ENCODE data around the gene ACTR3.
"Not testable (repeated sequence)": the region's sequence is repeated elsewhere in the genome, so short reads cannot be mapped to it uniquely, and the experiment has no call there.

ACTR3 gene

GRCh38 chr2:113889471-113890252 is at the start of gene ACTR3:
ACTR3 (plus strand) TSS chr2:113890089; CDS start chr2:113890280, 191 bp downstream.
- POLR2A ChIA-PET, result interaction anchor here (0.6 to 3.6 kb wide), 8 partner anchors 13 to 156 kb away, joined by 3 to 40 read pairs (median 4); partner anchors contain the start of gene SLC35F5
- DNase-seq (ENCODE audit: low read depth, low spot score), result peak; percentile 89
- no peak for TF ChIP-seq CTCF (IDR thresholded peaks at IDR 0.05; ENCODE audit: insufficient read depth, low read length, missing control alignments)
- CTCF ChIA-PET, result interaction anchor here (1.5 to 2.0 kb wide), 2 partner anchors 11 to 12 kb away, joined by 4 to 5 read pairs; no protein-coding TSS in a partner anchor
- peak within 1 kb of the TSS; percentile 96 for H3K4me3 ChIP-seq (ENCODE audit: low read depth, low read length)

GRCh38 chr2:113840518-113840917 is 49.4 kb upstream of the ACTR3 start:
- no peak for DNase-seq (ENCODE audit: low read depth, low spot score)
- no peak for TF ChIP-seq CTCF (IDR thresholded peaks at IDR 0.05; ENCODE audit: insufficient read depth, low read length, missing control alignments)
- no peak overlapping the region for H3K4me3 ChIP-seq (ENCODE audit: low read depth, low read length)
- CTCF ChIA-PET, result no interaction called here
- POLR2A ChIA-PET, result no interaction called here

- CTCF ChIA-PET, result interaction anchor here (1.6 kb wide), 1 partner anchor 34 kb away, joined by 3 read pairs; no protein-coding TSS in a partner anchor
- TF ChIP-seq CTCF (IDR thresholded peaks at IDR 0.05; ENCODE audit: insufficient read depth, low read length, missing control alignments), result no peak
- no peak overlapping the region for H3K4me3 ChIP-seq (ENCODE audit: low read depth, low read length)
- DNase-seq (ENCODE audit: low read depth, low spot score), result peak; percentile 10
- POLR2A ChIA-PET, result no interaction called here
These were observed 46.8 kb upstream of the ACTR3 start for GRCh38 chr2:113842919-113843736.

GRCh38 chr2:113843737-113844050 is 46.2 kb upstream of the ACTR3 start:
- POLR2A ChIA-PET; DNase-seq (ENCODE audit: low read depth, low spot score); H3K4me3 ChIP-seq (ENCODE audit: low read depth, low read length): not testable (repeated sequence)
- CTCF ChIA-PET, result interaction anchor here (1.6 kb wide), 1 partner anchor 34 kb away, joined by 3 read pairs; no protein-coding TSS in a partner anchor

GRCh38 chr2:113845261-113845660 is 44.6 kb upstream of the ACTR3 start:
- no peak for DNase-seq (ENCODE audit: low read depth, low spot score)
- no peak overlapping the region for H3K4me3 ChIP-seq (ENCODE audit: low read depth, low read length)
- ChIA-PET POLR2A (no interaction called here), CTCF (no interaction called here)
- no peak for TF ChIP-seq CTCF (IDR thresholded peaks at IDR 0.05; ENCODE audit: insufficient read depth, low read length, missing control alignments)

GRCh38 chr2:113845796-113846195 is 44.1 kb upstream of the ACTR3 start:
- H3K4me3 ChIP-seq (ENCODE audit: low read depth, low read length); POLR2A ChIA-PET; DNase-seq (ENCODE audit: low read depth, low spot score); CTCF ChIA-PET: not testable (repeated sequence)

- ChIA-PET POLR2A (interaction anchor here (0.6 kb wide), 1 partner anchor 71 kb away, joined by 3 read pairs; no protein-coding TSS in a partner anchor), CTCF (no interaction called here)
- no peak overlapping the region for H3K4me3 ChIP-seq (ENCODE audit: low read depth, low read length)
- no peak for DNase-seq (ENCODE audit: low read depth, low spot score)
- TF ChIP-seq CTCF (IDR thresholded peaks at IDR 0.05; ENCODE audit: insufficient read depth, low read length, missing control alignments), result no peak
These were observed 43.5 kb upstream of the ACTR3 start for GRCh38 chr2:113846429-113846828.
